Loucy (cell line): ENCODE measurements around the gene METRNL.

ENCODE experiments used
- CTCF ChIP-seq: fragments of 200-600 bp; sonication (generic); conservative IDR thresholded peaks from 2 replicates; pipeline ENCODE4 v1.5.1; 2014; ENCODE audit warnings: mild to moderate bottlenecking, antibody characterized with exemption, low read length
- EZH2phosphoT487 ChIP-seq: fragments of 200-600 bp; IDR thresholded peaks from 2 replicates; pipeline ENCODE4 v1.6.1; 2018; ENCODE audit warnings: antibody characterized with exemption, mild to moderate bottlenecking, moderate library complexity, borderline replicate concordance

GRCh38 chr17:83036666-83037065 is 42.7 kb upstream of the METRNL start:
- TF ChIP-seq CTCF (no peak), EZH2phosphoT487 (no peak)
